Suppressor macrophage treated with lipopolysaccharide for 1 hour (primary cell): ENCODE measurements around the gene ENTPD8.
A peak's percentile ranks its signal among the peaks of the same experiment; 100 is the strongest.
"Not testable (repeated sequence)": the region's sequence is repeated elsewhere in the genome, so short reads cannot be mapped to it uniquely, and the experiment has no call there.

Experiments used
- DNase-seq, 3 donors: peaks; one replicate each; pipeline ENCODE4 v3.0.0-alpha.2; 2020 to 2022

The ENTPD8 gene

DNA sequence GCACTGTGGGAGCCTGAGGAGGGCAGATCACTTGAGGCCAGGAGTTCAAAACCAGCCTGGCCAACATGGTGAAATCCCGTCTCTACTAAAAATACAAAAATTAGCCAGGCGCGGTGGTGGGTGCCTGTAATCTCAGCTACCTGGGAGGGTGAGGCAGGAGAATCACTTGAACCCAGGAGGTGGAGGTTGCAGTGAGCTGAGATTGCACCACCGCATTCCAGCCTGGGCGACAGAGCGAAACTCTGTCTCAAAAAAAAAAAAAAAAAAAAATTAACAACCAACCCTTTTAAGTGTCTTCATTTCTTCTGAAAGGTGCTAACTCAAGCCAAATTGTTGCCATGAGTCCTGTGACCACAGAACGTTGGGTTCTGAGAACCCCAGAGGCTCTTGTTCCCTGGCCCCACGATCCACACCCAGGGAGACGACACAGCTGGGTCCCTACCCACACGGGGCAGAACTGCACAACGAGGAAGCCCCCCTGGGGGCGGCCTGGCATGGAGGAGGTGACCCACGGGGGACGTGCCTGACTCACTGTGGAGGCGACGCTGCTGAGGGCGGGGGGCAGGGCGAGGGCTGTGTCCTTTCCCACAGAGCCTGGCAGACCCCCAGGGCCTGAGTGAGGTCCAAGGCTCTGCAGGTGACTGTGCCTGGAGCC lies 30.8 kb downstream of the ENTPD8 start:
- not testable (repeated sequence) for DNase-seq

DNA sequence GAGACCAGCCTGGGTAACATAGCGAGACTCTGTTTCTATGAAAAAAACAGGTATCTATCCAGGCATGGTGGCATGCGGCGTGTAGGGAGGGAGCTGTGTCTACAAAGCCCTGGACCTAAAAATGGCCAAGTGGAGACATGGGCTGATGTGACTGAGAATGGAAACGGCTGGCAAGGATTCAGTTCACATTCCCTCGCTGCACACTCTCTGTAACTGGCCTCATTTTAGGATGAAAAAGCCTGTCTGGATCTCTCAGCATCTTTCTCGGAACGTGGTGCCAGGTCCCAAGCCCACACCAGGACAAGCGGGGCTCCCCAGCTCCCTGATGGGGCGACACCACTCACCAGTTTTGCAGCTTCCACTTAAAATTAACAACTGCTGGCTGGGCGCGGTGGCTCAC lies 31.6 kb downstream of the ENTPD8 start:
- DNase-seq, result no peak

DNA sequence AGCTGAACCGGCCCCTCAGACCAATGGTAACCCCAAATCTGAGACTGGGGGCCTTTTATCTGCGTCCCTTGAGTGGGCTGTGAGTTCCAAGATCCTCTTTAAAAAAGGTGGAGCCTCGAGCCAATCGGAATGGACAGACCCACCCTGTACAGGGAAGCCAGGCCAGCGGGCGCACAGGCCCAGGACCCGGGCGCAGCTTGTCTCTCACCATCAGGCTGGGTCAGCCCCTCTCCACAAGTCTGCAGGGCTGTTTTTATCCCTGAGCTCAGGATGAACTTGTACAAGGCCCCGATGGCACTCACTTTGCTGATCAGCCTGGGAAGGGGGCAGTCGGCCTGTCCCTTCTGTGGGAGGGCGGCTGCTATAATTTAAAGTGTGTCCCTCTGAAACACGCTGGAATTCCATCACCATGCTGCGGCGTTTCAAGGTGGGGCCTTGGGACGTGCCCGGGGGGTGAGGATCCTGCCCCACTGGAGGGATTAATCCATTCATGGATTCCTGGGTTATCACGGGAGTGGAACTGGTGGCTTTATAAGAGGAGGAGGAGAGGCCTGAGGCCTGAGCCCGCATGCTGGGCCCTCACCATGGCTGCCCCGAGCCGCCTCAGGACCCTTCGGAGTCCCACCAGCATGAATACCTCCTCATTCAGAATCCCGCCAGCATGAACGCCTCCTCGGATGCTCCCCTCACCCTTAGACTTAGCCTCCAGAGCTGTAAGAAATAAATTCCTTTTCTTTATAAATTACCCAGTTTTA lies 32.3 kb downstream of the ENTPD8 start:
- DNase-seq, result no peak

DNA sequence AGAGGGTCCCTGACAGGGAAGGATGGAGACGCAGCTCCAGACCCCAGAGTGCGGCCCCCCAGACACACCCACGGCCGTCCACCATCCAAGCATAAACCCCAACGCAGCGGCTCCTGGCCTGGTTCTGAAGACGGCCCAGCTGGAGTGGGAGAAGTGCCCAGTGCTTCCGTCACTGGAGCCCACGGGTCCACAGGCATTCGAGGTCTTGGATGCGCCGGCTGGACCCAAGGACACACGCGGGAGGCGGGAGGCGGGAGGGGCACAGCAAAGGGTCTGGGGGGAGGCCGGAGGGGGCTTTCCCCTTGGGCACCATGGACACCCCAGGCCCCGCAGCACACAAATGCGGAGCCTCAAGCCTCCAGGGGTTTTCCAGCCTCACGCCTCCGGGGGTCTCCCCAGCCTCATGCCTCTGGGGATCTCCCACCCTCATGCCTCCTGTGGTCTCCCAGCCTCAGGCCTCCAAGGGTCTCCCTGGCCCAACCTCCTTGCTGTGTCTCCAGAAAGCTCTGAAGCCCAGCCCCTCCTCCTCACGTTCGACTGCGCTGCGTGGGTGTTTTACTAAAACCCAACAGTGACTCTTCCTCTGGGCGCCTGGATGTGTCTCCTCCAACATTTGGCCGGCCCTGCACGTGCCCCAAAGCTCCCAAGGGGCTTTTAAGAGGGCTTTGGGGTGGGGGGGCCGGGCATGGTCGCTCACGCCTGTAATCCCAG lies 33.4 kb downstream of the ENTPD8 start:
- no peak for DNase-seq

DNA sequence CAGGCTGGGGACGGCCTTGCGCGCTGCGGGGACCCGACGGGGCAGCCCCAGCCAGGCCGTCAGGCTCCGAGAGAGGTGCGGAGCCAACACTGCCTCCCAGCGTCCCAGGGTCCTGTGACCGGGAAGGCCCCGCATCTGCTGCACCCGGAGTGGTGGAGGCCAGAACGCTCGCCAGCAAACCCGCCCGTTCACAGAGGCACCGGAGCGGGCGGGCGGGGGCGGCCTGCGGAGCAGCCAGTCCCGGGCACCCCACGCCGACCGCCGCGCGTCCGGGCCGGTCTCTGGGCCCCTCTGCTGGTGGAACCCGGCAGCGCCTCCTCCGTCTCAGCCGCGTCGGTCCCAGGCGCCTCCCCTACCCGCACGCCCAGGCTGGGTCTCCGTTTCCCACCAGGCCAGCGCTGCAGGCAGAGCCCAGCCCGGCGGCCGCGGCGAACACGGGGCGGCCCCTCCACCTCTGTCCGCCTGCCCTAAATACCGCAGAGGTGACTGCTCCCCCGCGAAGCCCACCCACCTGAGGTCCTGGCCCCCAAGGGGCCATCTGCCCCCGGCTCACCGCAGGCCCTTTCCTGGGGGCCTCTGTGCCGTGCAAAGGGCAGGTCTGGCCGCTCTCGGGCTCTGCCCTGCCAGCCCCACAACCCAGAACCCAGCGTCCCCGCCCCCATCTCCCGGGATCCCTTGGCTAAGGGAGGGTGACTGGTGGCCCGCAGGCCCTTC lies 34.1 kb downstream of the ENTPD8 start:
- peak; percentile 73 to 90 (median 82) for DNase-seq

DNA sequence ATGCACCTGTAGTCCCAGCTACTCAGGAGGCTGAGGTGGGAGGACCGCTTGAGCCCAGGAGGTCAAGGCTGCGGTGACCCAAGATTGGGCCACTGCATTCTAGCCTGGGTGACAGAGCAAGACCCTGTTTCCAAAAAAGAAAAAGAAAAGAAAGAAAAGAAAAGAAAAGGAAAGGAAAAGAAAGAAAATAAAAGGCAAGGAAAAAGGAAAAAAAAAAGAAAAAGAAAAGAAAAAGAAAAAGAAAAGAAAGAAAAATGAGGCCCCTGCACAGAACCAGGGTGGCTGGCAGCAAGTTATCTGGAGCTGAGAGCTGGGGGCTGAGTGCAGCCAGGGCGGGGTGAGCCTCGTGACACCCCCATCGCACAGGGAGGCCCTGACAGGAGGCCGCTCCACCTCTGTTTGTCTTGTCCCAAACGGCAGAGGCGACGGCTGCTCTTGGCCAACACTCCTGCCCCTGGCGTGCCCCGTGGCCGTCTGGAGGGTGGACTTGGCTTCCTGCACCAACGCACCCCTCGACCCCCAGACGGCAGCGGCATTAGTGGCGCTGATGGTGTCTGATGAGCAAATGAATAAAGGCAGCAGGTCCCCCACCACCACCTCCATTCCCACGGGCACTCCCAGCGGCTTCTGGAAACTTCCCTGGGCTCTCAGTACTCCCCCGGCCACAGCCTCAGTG lies 34.9 kb downstream of the ENTPD8 start:
- no peak for DNase-seq

DNA sequence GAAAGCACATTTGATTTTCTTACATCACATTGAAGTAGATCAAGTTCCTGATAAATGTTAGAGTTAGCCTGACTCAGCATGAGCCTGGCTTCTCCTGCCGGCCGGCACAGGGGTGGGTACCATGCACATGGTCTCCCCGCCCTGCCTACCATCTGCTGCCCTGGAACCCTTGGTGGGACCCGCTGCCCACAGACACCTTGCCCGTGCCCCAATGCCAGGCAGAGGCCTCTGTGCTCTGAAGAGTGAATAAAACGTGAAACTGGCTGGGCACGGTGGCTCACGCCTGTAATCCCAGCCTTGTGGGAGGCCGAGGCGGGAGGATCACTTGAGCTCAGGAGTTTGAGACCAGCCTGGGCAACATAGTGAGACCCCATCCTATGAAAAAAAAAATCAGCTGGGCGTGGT lies 35.5 kb downstream of the ENTPD8 start:
- DNase-seq, result peak in 1 of 3 donors; percentile 18

DNA sequence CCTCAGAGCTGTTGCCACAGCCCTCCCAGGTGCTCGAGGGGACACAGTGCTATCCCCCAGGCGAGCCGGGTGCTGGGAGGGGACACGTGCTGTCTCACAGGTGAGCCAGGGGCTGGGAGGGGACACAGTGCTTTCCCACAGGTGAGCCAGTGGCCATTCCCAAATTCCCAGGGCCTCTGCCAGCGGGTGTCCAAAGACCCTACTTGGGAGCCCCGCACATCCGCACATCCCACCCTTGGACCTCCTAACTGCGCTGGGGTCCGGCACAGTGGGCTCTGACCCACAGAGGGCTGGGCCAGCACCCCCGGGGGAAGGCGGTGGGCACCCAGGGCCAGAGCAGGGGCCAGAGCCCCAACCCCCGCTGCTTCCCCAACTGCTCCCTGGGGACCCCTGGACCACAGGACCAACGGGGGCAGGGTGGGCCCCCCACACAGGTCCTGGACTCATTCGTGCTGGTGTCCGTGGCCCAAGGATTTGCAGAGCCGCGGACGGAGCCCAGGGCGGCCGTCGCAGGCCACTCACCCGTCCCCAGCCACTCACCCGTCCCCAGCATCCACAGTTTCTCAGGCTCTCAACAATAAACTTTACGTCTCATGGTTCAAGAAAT lies 36.1 kb downstream of the ENTPD8 start:
- no peak for DNase-seq

DNA sequence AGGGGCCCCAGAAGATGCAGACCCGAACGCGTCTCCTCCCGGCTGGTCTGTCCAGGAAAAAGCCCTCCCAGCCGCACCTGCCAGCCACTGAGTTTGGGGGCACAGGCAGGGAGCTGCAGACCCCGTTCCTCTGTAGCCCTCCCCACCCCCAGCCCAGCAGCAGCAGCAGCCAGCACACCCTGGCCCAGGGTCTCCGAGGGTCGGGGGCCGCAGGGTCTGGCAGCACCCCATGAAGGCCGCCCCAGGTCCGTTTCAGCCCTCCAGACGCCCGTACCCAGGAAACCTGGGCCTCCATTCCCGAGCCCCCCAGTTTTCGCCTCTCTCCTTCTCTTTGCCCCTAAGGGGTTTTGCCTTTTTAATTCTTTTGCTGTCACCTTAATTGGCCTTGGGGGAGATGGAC lies 37.9 kb downstream of the ENTPD8 start:
- DNase-seq, result no peak

DNA sequence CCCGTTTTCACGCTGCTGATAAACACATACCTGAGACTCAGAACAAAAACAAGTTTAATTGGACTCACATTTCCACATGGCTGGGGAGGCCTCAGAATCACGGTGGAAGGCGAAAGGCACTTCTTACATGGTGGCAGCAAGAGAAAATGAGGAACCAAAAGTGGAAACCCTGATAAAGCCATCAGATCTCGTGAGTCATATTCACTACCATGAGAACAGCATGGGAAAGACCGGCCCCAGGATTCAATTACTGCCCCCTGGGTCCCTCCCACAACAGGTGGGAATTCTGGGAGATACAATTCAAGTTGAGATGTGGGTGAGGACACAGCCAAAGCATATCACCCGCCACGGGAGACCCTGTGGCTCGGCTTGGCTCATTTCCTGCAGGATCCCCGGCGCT lies 38.4 kb downstream of the ENTPD8 start:
- peak; percentile 51 to 63 (median 59) for DNase-seq

DNA sequence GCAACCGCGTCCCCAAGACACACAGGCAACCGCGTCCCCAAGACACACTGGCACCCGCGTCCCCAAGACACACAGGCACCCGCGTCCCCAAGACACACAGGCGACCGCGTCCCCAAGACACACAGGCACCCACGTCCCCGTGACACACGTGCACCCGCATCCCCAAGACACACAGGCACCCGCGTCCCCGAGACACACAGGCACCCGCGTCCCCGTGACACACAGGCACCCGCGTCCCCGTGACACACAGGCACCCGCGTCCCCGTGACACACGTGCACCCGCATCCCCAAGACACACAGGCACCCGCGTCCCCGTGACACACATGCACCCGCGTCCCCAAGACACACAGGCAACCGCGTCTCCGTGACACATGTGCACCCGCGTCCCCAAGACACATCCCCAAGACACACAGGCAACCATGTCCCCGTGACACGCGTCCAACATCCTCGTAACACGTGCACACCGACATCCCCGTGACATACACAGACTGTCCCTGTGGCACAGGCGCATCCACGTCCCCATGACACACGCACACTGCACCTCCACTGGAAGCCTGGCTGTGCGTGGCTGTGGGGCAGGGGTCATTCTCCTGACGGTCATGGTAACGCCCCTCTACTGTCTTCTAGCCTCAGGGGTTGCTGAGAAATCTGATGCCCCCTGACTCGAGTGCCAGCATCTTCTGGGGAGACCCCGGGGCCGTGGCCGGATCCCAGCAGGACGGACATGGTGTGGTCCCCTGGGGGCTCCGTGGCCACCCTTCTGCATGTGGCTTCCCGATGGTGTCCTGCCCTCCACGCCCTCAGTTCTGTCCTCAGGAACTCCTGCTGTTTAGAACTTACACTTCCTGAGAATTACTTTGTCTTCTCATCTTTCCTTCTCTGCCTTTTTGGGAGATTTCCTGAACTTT lies 42.3 kb downstream of the ENTPD8 start:
- no peak for DNase-seq

DNA sequence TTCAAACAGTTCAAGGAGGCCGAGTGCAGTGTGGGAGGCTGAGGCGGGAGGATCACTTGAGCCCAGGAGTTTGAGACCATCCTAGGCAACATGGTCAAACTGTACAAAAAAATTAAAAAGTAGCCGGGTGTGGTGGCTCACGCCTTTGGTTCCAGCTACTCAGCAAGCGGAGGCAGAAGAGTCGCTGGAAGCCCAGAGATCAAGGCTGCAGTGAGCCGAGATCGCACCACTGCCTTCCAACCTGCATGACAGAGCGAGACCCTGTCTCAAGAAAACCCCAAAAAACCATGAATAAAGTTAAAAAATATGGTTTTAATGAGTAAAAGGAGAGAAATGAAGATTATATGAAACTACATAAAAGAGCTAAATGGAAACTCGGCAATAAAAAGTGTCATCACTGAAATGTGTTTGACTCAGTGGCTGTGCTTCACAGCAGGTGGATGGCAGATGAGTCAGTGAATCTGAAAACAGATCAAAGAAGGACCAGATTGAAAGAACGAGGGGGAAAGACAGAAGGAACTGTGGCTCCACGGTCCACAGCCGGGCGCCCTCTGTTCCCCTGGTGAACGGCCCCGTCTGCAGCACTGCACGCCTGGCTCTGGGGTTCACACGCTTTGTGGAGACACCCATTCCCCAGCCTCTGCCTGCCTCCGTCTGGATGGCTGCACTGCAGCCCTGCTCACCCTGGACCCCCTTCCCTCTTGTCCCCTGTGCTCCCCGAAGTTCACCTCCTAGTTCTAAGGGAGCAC lies 43.3 kb downstream of the ENTPD8 start:
- DNase-seq, result no peak

DNA sequence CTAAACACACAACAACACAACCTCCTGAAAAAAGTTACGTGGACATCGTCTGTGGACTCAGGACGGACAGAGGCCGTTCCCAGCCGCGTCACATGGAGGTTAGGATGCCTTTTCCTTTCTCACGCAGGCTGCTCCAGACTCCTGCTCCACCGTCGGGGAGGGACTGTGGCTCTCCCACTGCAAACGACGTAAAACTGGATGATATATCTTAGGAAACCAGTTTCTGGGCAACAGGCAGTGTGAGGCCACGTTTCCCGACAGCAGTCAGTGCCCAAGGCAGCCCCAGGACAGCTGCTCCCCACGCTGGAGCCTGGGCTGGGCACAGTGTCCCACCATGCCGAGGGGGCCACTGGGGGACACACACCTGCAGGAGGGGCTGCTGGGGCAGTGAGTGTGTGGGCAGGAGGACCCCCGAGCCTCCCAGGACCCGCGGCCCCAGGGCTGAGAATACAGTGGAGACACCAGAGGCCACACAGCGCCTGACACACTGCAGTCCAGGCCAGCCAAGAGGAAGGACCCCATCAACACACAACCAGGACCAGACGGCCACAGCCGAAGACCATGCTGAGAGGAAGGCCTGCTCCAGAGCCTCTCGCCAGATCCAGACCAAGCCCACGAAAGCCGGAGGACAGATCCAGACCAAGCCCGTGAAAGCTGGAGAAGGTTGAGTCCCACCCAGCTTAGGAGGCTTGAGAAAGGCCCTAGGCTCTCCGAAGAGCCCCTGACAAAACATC lies 44.4 kb downstream of the ENTPD8 start:
- no peak for DNase-seq

DNA sequence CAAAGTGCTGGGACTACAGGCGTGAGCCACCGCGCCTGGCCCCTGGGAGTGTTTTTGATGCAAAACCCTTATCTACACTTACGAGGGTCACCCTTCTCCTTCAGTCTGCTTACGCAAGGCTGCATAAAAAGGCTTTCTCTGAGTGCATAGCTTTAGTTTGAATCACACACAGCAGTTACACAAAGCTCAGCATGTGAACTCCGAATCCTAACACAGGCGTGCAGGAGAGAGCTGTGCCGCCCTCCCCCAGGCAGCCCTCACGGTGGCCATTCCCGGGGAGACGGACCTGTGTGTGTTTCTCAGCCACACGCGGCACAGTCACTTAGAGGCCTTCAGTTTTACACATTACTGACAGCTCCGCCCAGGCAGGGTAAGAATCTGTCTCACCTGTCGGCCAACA lies 44.9 kb downstream of the ENTPD8 start:
- no peak for DNase-seq

DNA sequence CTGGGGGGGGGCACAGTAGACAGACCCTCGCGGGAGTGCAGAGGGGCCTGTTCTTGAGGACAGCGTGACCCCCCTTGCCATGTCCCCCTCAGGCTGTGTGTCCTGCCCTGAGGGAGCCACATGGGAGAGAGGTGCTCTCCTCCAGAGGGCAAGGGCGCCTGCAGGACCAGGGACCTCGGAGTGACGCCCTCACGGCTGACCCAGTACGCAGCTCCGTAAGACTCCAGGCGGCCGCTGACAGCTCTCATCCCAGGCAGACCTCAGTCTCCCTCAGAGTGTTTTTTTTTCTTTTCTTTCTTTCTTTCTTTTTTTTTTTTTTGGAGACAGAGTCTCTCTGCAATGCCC lies 45.5 kb downstream of the ENTPD8 start:
- DNase-seq, result no peak

DNA sequence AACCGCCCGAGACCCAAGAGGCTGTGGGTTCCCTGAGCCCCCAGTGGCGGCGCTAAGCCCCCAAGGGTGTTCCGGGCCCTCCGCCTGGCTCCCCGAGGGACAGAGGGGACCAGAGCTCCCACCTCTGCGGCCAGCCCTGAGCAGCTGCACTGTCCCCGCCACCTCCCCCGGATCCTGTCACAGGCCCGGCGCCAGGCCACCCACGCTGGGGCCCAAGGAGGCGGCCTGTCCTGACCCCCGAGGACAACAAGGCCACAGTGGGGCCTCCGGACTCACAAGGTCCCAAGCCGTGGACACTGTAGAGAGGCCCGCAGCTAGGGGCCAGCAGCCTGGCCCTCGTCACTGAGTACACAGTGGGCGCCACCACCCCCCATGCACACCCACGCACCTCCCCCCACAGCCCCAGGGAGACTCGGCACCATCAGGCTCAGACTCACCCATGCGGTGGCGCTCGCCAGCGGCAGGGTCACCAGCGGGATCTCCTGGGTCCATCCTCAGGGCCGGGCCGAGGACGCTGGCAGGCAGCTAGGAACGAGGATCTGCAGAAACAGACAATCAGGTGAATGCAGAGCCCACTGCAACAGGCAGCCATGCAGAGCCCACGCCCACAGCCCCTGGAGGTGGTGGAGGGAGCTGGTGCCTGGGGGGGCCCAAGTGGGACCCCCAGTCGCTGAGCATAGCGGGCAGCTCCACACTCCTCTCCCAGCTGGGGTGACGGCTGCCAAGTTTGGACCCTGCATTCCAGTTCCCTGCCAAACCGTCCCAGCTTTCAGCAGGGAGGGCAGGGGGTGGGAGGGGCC lies 46.1 kb downstream of the ENTPD8 start:
- DNase-seq, result no peak

DNA sequence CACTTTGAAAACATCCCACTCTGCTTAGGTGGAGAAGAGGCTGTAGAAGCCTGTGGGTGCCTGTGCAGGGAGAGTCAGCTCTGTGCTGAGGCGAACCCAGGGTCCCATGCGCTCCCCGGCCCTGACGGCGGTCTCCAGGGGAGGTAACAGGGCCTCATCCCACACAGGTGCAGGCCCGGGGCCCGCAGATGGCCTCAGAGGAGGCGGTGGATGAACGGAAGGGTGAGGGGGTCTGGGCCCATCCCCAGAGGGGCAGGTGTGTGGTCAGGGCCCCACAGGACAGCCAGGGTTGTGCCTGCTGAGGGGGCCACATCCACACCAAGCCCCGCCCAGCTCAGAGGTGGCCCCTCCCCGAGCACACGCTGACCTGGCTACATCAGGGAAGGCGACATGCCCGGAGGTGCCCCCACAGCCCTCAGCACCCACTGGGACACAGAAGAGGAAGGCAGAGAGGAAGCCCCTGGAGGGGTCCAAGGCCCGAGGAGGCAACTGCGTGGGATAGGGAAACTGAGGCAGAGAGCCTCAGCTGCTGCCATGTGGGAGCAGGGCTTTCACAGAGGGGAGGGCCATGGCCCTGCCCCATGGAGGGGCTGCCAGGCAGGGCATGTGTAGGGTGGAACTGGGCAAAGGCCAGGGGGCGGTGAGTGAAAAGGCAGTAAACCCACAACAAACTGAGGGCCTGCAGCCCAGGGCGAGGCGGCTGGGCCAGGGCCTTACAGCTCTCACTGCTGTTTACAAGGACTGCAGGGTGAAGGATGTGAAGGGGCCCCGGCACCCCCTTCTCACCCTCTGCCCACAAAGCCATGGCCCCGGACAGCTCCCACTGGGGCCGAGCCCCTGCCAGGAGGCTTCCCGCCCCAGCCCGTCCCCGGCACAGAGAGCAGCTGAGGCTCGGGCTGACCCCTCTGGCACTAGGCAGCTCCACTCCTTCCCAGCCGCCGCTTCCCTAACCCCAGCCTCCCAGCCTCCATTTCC lies 47.7 kb downstream of the ENTPD8 start:
- DNase-seq, result no peak
